HCT116 (cell line): Measurements from ENCODE around the gene SKI. TPM values are rescaled to one million over a fixed set of nuclear protein-coding genes. Genes with fewer than 3 reads are reported as not detected.

Source experiments
- ATAC-seq: fragments of 200-7000 bp; cut with Tn5 transposase; 2 replicates; pipeline ENCODE4 v1.9.1; 2020; ENCODE audit warnings: mild to moderate bottlenecking, moderate library complexity
- BruUV-seq: library from RNA; stranded (reverse); fragments of 400-500 nt; replicated peaks from 2 replicates; lab custom pipeline; 2021; lab: Mats Ljungman, UMichigan
- CTCF ChIA-PET: fragments of 300-600 bp; sonication (Branson Sonifier 250); formaldehyde crosslinking; loops from one replicate; lab custom pipeline; 2021; ENCODE audit warnings: antibody characterized with exemption; lab: Charles Lee
- POLR2A ChIA-PET: fragments of 300-600, 350-600 bp; sonication (Branson Sonifier 250); formaldehyde crosslinking; loops from one replicate; lab custom pipeline; 2021; ENCODE audit warnings: antibody characterized with exemption; lab: Charles Lee
- RAD21 ChIA-PET, 2 experiments: fragments of 300-600 bp; sonication (Branson Sonifier 250); formaldehyde crosslinking; loops; one replicate each; lab custom pipeline; 2023; ENCODE audit warnings: low total read pairs in 2 of 2; ENCODE audit not compliant: uncharacterized antibody in 2 of 2, unreplicated experiment in 2 of 2, low non-redundant PET in 1 of 2; lab: Charles Lee
- DNase-seq: peaks from one replicate; pipeline ENCODE4 v3.0.0-alpha.2; 2010; ENCODE audit warnings: low read depth, low spot score
- H2AFZ ChIP-seq: fragments of 200-600 bp; shearing (Covaris generic), sonication (generic); 2 replicates; pipeline ENCODE4 v1.6.1; 2017; ENCODE audit warnings: low read depth, mixed run types, mixed read lengths, antibody characterized with exemption, low read length; ENCODE audit not compliant: poor library complexity, severe bottlenecking
- H3K27ac ChIP-seq: 2 replicates; pipeline ENCODE4 v1.5.1; 2012; ENCODE audit warnings: low read depth, low read length
- H3K27me3 ChIP-seq: fragments of 200-600 bp; sonication (generic); 2 replicates; pipeline ENCODE4 v1.6.1; 2016; ENCODE audit warnings: mixed run types, low read length, mixed read lengths; ENCODE audit not compliant: insufficient read depth
- H3K36me3 ChIP-seq, 2 experiments: fragments of 200-500 bp in 1 of 2; fragments of 200-600 bp in 1 of 2; sonication (Bioruptor generic) in 1 of 2; sonication (generic) in 1 of 2; 2 replicates each; pipeline versions ENCODE4 v1.5.1 to v1.6.1; 2014 to 2016; ENCODE audit warnings: low read length in 2 of 2, inconsistent platforms in 1 of 2, mixed read lengths in 1 of 2, mixed run types in 1 of 2; ENCODE audit not compliant: insufficient read depth in 2 of 2, control insufficient read depth in 1 of 2
- H3K4me1 ChIP-seq, 2 experiments: fragments of 200-600 bp in 1 of 2; sonication (generic) in 1 of 2; 2 replicates each; pipeline versions ENCODE4 v1.5.1 to v1.6.1; 2012 to 2017; ENCODE audit warnings: low read length in 2 of 2, inconsistent platforms in 1 of 2, mild to moderate bottlenecking in 1 of 2, mixed read lengths in 1 of 2, mixed run types in 1 of 2, moderate library complexity in 1 of 2; ENCODE audit not compliant: insufficient read depth in 2 of 2, control insufficient read depth in 1 of 2
- H3K4me2 ChIP-seq: fragments of 200-600 bp; sonication (generic); 2 replicates; pipeline ENCODE4 v1.6.1; 2017; ENCODE audit warnings: mixed run types, low read length, mixed read lengths
- H3K4me3 ChIP-seq, 2 experiments: fragments of 200-600 bp in 1 of 2; sonication (generic) in 1 of 2; replicated peaks in 1 of 2; 2 replicates each; pipeline ENCODE4 v1.5.1; 2011 to 2016; ENCODE audit warnings: low read length in 2 of 2, control low read depth in 1 of 2, low read depth in 1 of 2, mild to moderate bottlenecking in 1 of 2, mixed read lengths in 1 of 2, mixed run types in 1 of 2
- H3K79me2 ChIP-seq: fragments of 200-600 bp; sonication (generic); 2 replicates; pipeline ENCODE4 v1.6.1; 2017; ENCODE audit warnings: mild to moderate bottlenecking, mixed run types, low read length, moderate library complexity, mixed read lengths; ENCODE audit not compliant: insufficient read depth
- H3K9ac ChIP-seq: fragments of 200-600 bp; sonication (generic); 2 replicates; pipeline ENCODE4 v1.6.1; 2016; ENCODE audit warnings: low read length, mixed read lengths
- H3K9me2 ChIP-seq: fragments of 200-600 bp; sonication (generic), shearing (Covaris generic); 2 replicates; pipeline ENCODE4 v1.6.1; 2017; ENCODE audit warnings: mixed run types, mild to moderate bottlenecking, moderate library complexity; ENCODE audit not compliant: insufficient read depth
- H3K9me3 ChIP-seq, 2 experiments: fragments of 200-500 bp in 1 of 2; fragments of 200-600 bp in 1 of 2; sonication (Bioruptor generic) in 1 of 2; sonication (generic) in 1 of 2; 2 replicates each; pipeline ENCODE4 v1.6.1; 2014 to 2017; ENCODE audit warnings: low read length in 2 of 2, mixed read lengths in 2 of 2, inconsistent platforms in 1 of 2, low read depth in 1 of 2, mild to moderate bottlenecking in 1 of 2, mixed run types in 1 of 2, moderate library complexity in 1 of 2; ENCODE audit not compliant: control insufficient read depth in 1 of 2, insufficient read depth in 1 of 2
- H4K20me1 ChIP-seq: fragments of 200-600 bp; sonication (generic), shearing (Covaris generic); 2 replicates; pipeline ENCODE4 v1.6.1; 2017; ENCODE audit warnings: mixed run types, mild to moderate bottlenecking, moderate library complexity; ENCODE audit not compliant: insufficient read depth
- CEBPB ChIP-seq: IDR thresholded peaks from 2 replicates; pipeline ENCODE4 v1.6.1; 2012; ENCODE audit warnings: low read depth
- EGR1 ChIP-seq: IDR thresholded peaks from 2 replicates; pipeline ENCODE4 v1.6.1; 2012; ENCODE audit warnings: low read depth
- POLR2A ChIP-seq: IDR thresholded peaks from 2 replicates; pipeline ENCODE4 v1.7.0; 2011; ENCODE audit warnings: borderline replicate concordance; ENCODE audit not compliant: insufficient read depth, insufficient read length; ENCODE audit errors: extremely low read depth
- POLR2AphosphoS5 ChIP-seq: IDR thresholded peaks from 2 replicates; pipeline ENCODE4 v1.6.1; 2011; ENCODE audit warnings: mild to moderate bottlenecking, low read depth, low read length, moderate library complexity
- RAD21 ChIP-seq: IDR thresholded peaks from 2 replicates; pipeline ENCODE4 v1.6.1; 2012; ENCODE audit warnings: low read depth, mild to moderate bottlenecking
- SIN3A ChIP-seq: IDR thresholded peaks from 2 replicates; pipeline ENCODE4 v1.6.1; 2012; ENCODE audit warnings: low read depth
- TCF7L2 ChIP-seq: IDR thresholded peaks from 2 replicates; pipeline ENCODE4 v1.7.0; 2011; ENCODE audit warnings: borderline replicate concordance, inconsistent platforms; ENCODE audit not compliant: insufficient read depth, insufficient read length; ENCODE audit errors: extremely low read depth
- intact Hi-C: fragments of 100-400 bp; cut with micrococcal nuclease; formaldehyde crosslinking; loops from 2 replicates; pipeline ENCODE4 v1.10.0; 2022
- total RNA-seq: library from RNA; stranded (reverse); gene quantifications from one replicate; pipeline ENCODE4 v1.2.1, GENCODE V29; 2021; ENCODE audit not compliant: unreplicated experiment
- TF ChIP-seq, protein P1 (sequence below): IDR thresholded peaks from 2 replicates; pipeline ENCODE4 v1.6.1; 2012; ENCODE audit warnings: low read depth
- TF ChIP-seq, protein P2 (sequence below): IDR thresholded peaks from 2 replicates; pipeline ENCODE4 v1.6.1; 2012

The SKI gene
- total RNA-seq, 1 experiment from 2014 or later = 56.2 TPM

DNA sequence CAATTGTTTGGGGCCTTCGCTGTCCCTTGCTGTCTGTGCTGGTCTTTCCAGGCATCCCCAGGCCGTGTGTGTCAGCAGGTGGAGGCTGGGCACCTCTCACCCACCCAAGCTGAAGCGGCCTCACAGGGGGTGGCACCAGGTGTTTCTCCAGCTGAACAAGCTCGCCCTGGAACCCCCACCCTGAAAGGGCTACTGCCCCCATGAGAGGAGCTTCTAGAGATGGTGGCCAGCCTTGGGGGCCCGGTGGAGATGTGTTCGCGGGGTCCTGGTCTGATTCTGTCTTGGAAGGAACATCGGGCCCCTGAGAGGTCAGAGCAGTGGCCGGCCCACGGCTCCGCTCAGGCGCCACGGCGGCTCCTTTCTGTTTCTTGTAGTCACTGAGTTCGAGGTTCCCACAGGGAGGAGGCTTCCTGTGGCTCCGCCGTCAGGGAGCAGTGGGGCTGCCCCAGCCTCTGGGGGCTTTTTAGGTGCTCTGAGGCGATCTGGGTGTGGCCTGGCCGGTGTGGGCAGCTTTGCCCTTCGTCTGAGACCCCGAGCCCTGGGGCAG, 46.9 kb downstream of the SKI start:
- peaks cover 0 to 9% of the 10 kb centered on the region in 2 experiments; a peak in 1 of 4 replicates for H3K4me1 ChIP-seq
- H3K4me3 ChIP-seq = no peak overlapping the region
- no peaks in the 10 kb centered on the region for H3K9me2 ChIP-seq
- no peak overlapping the region for H3K9ac ChIP-seq
- H3K36me3 ChIP-seq = no peaks in the 10 kb centered on the region; a peak in 2 of 4 replicates
- CTCF ChIA-PET = no interaction called here
- H2AFZ ChIP-seq = no peak overlapping the region
- RAD21 ChIA-PET = no interaction called here
- intact Hi-C loops = no loop called here
- H3K79me2 ChIP-seq = peaks cover 99% of the 10 kb centered on the region
- H3K9me3 ChIP-seq = no peaks in the 10 kb centered on the region
- H3K27ac ChIP-seq = no peak overlapping the region
- POLR2A ChIA-PET = no interaction called here
- H3K4me2 ChIP-seq = no peak overlapping the region
- ATAC-seq (no peak), DNase-seq (no peak)
- TF ChIP-seq RAD21 (no peak), TCF7L2 (no peak), CEBPB (no peak), EGR1 (no peak), POLR2AphosphoS5 (no peak), SIN3A (no peak), POLR2A (no peak)
- TF ChIP-seq, protein P1, sequence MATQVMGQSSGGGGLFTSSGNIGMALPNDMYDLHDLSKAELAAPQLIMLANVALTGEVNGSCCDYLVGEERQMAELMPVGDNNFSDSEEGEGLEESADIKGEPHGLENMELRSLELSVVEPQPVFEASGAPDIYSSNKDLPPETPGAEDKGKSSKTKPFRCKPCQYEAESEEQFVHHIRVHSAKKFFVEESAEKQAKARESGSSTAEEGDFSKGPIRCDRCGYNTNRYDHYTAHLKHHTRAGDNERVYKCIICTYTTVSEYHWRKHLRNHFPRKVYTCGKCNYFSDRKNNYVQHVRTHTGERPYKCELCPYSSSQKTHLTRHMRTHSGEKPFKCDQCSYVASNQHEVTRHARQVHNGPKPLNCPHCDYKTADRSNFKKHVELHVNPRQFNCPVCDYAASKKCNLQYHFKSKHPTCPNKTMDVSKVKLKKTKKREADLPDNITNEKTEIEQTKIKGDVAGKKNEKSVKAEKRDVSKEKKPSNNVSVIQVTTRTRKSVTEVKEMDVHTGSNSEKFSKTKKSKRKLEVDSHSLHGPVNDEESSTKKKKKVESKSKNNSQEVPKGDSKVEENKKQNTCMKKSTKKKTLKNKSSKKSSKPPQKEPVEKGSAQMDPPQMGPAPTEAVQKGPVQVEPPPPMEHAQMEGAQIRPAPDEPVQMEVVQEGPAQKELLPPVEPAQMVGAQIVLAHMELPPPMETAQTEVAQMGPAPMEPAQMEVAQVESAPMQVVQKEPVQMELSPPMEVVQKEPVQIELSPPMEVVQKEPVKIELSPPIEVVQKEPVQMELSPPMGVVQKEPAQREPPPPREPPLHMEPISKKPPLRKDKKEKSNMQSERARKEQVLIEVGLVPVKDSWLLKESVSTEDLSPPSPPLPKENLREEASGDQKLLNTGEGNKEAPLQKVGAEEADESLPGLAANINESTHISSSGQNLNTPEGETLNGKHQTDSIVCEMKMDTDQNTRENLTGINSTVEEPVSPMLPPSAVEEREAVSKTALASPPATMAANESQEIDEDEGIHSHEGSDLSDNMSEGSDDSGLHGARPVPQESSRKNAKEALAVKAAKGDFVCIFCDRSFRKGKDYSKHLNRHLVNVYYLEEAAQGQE = no peak
- TF ChIP-seq, protein P2, sequence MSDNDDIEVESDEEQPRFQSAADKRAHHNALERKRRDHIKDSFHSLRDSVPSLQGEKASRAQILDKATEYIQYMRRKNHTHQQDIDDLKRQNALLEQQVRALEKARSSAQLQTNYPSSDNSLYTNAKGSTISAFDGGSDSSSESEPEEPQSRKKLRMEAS = no peak
- 0 out of 2 replicates have a peak, but pooled peaks cover 4% of the 10 kb centered on the region for H4K20me1 ChIP-seq
- no peaks in the 10 kb centered on the region for H3K27me3 ChIP-seq
- no TSS peak for BruUV-seq
